ENCODE results near the gene COPS8.

DNA sequence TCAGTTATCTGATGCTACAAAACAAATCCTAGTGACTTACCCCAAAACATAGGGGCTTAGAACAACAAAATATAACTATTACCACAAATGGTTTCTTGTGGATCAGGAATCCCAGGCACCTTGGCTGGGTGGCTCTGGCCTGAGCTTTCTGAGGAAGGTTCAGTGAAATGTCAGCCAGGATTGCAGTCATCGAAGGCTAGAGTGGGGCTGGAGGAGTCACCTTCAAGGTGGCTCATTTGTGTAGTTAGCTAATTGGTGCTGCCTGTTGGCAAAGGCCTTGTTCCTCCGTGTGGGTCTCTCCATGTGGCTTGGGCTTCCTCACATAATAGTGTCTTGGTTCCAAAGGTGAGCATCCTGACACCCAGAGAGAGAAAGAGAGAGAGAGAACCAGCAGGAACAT lies 57.4 kb downstream of the COPS8 start:
- TF ChIP-seq POLR2A (IDR thresholded peaks at IDR 0.05; ENCODE audit: low read length) (no peak), GATA1 (IDR thresholded peaks at IDR 0.05; ENCODE audit: low read depth, low read length) (no peak)
